Tibial nerve (tissue), 4 donors: Measurements from ENCODE around the gene CAMTA1. TPM values are rescaled to one million over a fixed set of nuclear protein-coding genes. Genes with fewer than 3 reads are reported as not detected.
A peak's percentile ranks its signal among the peaks of the same experiment; 100 is the strongest.

Source experiments
- DNase-seq, 2 donors: peaks; one replicate each; pipeline ENCODE4 v3.0.0-alpha.2; 2019; ENCODE audit warnings: low spot score in 2 of 2
- H3K27ac ChIP-seq, 4 donors: fragments of 200-600 bp; sonication (generic) in 3 of 4; one replicate each; pipeline ENCODE4 v1.5.1; 2017 to 2019; ENCODE audit warnings: mild to moderate bottlenecking in 1 of 4
- H3K27me3 ChIP-seq, 2 donors: fragments of 200-600 bp; sonication (generic) in 1 of 2; one replicate each; pipeline versions ENCODE4 v1.5.1 to v1.6.0; 2017 to 2019
- H3K36me3 ChIP-seq, 3 donors: fragments of 200-600 bp; sonication (generic); one replicate each; pipeline ENCODE4 v1.5.1; 2018 to 2019
- H3K4me1 ChIP-seq, 4 donors: fragments of 200-600 bp; sonication (generic) in 3 of 4; one replicate each; pipeline ENCODE4 v1.5.1; 2017 to 2019
- H3K4me3 ChIP-seq, 4 donors: fragments of 200-600 bp; sonication (generic) in 3 of 4; one replicate each; pipeline ENCODE4 v1.5.1; 2017 to 2019; ENCODE audit warnings: mild to moderate bottlenecking in 1 of 4, moderate library complexity in 1 of 4
- H3K9me3 ChIP-seq, 4 donors: fragments of 200-600 bp; sonication (generic) in 3 of 4; one replicate each; pipeline ENCODE4 v1.5.1; 2017 to 2019
- CTCF ChIP-seq, 5 experiments: fragments of 200-600 bp in 3 of 5; fragments of 450-650 bp in 2 of 5; sonication (generic) in 3 of 5; IDR thresholded peaks; one replicate each; pipeline ENCODE4 v1.5.1; 2016 to 2019; ENCODE audit warnings: antibody characterized with exemption in 5 of 5, mild to moderate bottlenecking in 3 of 5, moderate library complexity in 2 of 5
- EP300 ChIP-seq, 2 donors: sonication (generic); formaldehyde crosslinking; IDR thresholded peaks; one replicate each; pipeline ENCODE4 v1.6.1; 2017; ENCODE audit warnings: antibody characterized with exemption in 2 of 2, mild to moderate bottlenecking in 1 of 2
- POLR2A ChIP-seq, 2 donors: fragments of 450-650 bp; IDR thresholded peaks; one replicate each; pipeline ENCODE4 v1.6.1; 2017; ENCODE audit warnings: antibody characterized with exemption in 2 of 2, mild to moderate bottlenecking in 2 of 2, moderate library complexity in 2 of 2
- WGBS, 2 donors: methylation state at CpG; one replicate each; pipeline ENCODE4 v1.1.5; 2018; 5-methylcytosine and 5-hydroxymethylcytosine counted together
- total RNA-seq, 4 donors: library from RNA; depleted of rRNA; stranded (reverse); fragments of >200 nt; gene quantifications; one replicate each; pipeline ENCODE4 v1.1.0, GENCODE V29; 2016

Gene CAMTA1
- total RNA-seq, 4 donors from 2014 or later = 41.8 to 104 (median 87.2) TPM

GRCh38 chr1:6872573-6873261 lies 87.5 kb downstream of the CAMTA1 start:
- Histone ChIP-seq H3K27ac (no peak overlapping the region), H3K4me1 (peaks cover 0 to 58% (median 29%) of the 10 kb centered on the region in 4 donors), H3K36me3 (peaks cover 0 to 18% (median 0%) of the 10 kb centered on the region in 3 donors), H3K9me3 (no peaks in the 10 kb centered on the region), H3K27me3 (no peaks in the 10 kb centered on the region), H3K4me3 (no peak overlapping the region)
- TF ChIP-seq POLR2A (IDR thresholded peaks at IDR 0.05) (no peak), CTCF (IDR thresholded peaks at IDR 0.05) (no peak), EP300 (IDR thresholded peaks at IDR 0.05) (no peak)
- 80 to 82% methylated on average over 5 of the region's 5 CpGs for WGBS, 2 donors
- DNase-seq = no peak

- Histone ChIP-seq H3K27me3 (no peaks in the 10 kb centered on the region), H3K9me3 (no peaks in the 10 kb centered on the region), H3K4me1 (peaks cover 0 to 53% (median 27%) of the 10 kb centered on the region in 4 donors), H3K4me3 (no peak overlapping the region), H3K27ac (no peak overlapping the region), H3K36me3 (peaks cover 0 to 18% (median 0%) of the 10 kb centered on the region in 3 donors)
- no peak for TF ChIP-seq EP300 (IDR thresholded peaks at IDR 0.05)
- TF ChIP-seq POLR2A (IDR thresholded peaks at IDR 0.05) = no peak
- no peak for TF ChIP-seq CTCF (IDR thresholded peaks at IDR 0.05)
- DNase-seq = no peak
- 75 to 79% methylated on average over 4 of the region's 4 CpGs for WGBS, 2 donors
Measured at GRCh38 chr1:6873298-6874015, 88.2 kb downstream of the CAMTA1 start.

GRCh38 chr1:6874298-6874697 lies 89.0 kb downstream of the CAMTA1 start:
- Histone ChIP-seq H3K27me3 (no peaks in the 10 kb centered on the region), H3K4me1 (peaks cover 0 to 45% (median 21%) of the 10 kb centered on the region in 4 donors), H3K9me3 (no peaks in the 10 kb centered on the region), H3K27ac (no peak overlapping the region), H3K4me3 (no peak overlapping the region), H3K36me3 (peaks cover 0 to 18% (median 0%) of the 10 kb centered on the region in 3 donors)
- no peak for TF ChIP-seq EP300 (IDR thresholded peaks at IDR 0.05)
- TF ChIP-seq CTCF (IDR thresholded peaks at IDR 0.05) = no peak
- TF ChIP-seq POLR2A (IDR thresholded peaks at IDR 0.05) = no peak
- 95 to 98% methylated on average over 4 of the region's 4 CpGs for WGBS, 2 donors
- DNase-seq = no peak

GRCh38 chr1:6880951-6881690 lies 95.9 kb downstream of the CAMTA1 start:
- Histone ChIP-seq H3K9me3 (no peaks in the 10 kb centered on the region), H3K4me3 (no peak overlapping the region), H3K27me3 (no peaks in the 10 kb centered on the region), H3K4me1 (peaks cover 0 to 8% (median 0%) of the 10 kb centered on the region in 4 donors), H3K36me3 (peaks cover 0 to 6% (median 0%) of the 10 kb centered on the region in 3 donors), H3K27ac (peak overlapping the region in 1 of 4 donors; percentile 25)
- WGBS, 2 donors = 61 to 72% methylated on average over 12 of the region's 12 CpGs
- no peak for TF ChIP-seq EP300 (IDR thresholded peaks at IDR 0.05)
- no peak for TF ChIP-seq CTCF (IDR thresholded peaks at IDR 0.05)
- no peak for TF ChIP-seq POLR2A (IDR thresholded peaks at IDR 0.05)
- DNase-seq = no peak
